Hepatic stellate cell (primary cell): ENCODE data around the gene NUP98.
"Not testable (repeated sequence)": the region's sequence is repeated elsewhere in the genome, so short reads cannot be mapped to it uniquely, and the experiment has no call there.

ENCODE experiments used
- DNase-seq: peaks from one replicate; pipeline ENCODE4 v3.0.0; 2011; ENCODE audit warnings: low spot score

Gene NUP98

DNA sequence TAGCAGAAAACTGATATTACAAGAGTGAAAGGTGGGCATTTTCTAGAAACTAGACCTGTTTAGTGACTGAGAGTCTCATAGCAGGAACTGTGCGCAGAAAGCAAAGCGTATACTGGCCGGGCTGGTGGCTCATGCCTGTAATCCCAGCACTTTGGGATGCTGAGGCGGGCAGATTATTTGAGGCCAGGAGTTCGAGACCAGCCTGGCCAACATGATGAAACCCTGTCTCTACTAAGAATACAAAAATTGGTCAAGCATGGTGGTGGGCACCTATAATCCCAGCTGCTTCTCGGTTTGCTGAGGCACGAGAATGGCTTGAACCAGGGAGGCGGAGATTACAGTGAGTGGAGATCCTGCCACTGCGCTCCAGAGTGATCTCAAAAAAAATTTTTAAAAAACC, 1.8 kb upstream of the NUP98 start:
- no peak for DNase-seq

DNA sequence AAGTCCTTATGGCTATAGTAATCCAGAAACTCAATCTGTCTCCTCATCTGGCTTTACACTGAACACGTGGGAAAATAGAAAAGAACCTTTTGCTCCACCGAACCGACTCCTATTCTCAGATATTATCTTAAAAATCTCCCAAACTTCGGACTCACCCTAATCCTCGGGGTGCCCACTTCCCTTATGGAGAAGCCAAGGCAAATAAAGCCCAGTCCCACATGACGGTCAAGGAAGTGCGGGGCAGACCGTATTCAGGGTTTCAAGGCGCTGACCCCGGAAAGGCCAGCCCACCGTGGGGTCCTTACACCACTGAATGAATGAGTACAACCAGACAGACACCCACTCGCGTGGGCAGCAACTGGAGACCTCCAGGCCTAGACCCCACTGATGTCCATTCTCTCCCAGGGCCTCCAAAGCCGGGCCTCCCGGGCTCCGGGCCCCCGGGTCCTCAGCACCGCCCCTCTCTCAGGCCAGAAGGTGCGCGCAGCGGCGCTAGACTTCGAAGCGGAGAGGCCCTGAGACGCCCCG, 489 bp downstream of the NUP98 start:
- peak; percentile 46 for DNase-seq

DNA sequence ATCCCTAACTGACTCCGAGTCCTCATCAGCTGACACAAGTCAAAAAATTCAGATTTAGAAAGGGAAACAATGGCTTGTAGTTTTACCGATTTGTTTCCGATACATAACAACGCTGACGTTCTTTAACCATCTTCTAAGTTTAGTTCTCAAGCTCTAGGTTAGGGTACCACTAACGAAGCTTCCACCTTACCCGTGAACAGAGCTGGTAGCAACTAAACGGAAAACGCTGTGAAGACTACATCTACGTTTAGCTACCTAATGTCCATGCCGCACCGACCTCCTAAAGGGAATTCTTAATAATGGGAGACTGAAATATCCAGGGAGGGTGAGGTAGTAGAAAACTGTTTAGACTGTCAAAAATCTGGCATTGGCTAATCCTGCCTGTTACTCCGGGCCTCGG, 1.0 kb downstream of the NUP98 start:
- no peak for DNase-seq

DNA sequence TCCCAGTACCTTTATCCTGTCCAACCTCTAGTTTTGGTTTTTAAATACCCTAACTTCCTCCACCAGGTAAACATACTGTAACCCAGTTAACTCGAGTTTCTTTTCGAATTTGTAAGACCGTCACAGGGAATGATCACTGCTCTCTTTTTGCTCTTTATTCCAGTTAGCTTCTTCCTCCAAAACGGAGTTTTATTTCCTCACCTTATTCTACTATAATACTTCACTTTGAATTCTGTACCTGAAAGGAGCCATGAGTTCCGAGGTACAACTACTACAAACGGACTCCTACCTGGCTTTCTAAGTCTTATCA, 1.4 kb downstream of the NUP98 start:
- no peak for DNase-seq

DNA sequence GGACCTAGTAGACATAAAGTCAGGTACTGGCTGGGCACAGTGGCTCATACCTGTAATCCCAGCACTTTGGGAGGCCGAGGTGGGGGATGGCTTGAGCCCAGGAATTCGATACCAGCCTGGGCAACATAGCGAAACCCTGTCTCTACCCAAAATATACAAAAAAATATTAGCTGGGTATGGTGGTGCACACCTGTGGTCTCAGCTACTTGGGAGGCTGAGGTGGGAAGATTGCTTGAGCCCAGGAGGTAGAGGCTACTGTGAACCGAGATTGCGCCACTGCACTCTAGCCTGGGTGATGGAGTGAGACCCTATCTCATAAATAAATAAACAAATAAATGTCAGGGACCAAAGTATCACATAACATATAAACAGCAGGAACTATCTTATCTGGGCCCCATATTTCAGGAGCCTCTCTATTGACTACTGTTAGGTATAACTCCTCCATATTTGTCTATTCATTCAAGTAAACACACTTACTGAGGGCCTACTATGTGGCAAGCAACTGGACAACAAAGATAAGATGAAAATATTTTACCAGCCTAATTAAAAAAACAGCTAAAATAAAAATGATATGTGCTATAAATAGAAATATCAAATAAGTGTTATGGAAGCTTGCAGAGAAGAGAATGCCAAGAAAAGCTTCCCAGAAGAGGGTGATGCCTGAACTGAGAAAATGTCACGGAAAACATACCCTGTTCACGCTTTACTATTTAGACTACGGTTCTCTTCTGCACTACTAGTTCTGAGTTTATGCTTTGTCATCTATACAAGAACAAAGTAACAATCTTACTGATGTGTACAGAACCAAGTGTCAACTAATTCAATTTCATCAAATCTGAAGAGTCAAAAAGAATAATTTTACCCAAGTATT, 2.0 kb downstream of the NUP98 start:
- no peak for DNase-seq

DNA sequence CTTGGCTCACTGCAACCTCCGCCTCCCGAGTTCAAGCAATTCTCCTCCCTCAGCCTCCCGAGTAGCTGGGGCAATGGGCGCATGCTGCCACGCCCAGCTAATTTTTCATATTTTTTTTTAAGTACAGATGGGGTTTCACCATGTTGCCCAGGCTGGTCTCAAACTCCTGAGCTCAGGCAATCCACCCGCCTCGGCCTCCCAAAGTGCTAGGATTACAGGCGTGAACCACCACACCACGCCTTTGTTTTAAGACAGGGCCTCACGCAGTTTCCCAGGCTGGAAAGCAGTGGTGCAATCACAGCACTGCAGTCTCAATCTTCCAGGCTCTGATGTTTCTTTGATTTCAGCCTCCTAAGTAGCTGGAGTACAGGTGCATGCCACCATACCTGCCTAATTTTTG, 3.0 kb downstream of the NUP98 start:
- not testable (repeated sequence) for DNase-seq

DNA sequence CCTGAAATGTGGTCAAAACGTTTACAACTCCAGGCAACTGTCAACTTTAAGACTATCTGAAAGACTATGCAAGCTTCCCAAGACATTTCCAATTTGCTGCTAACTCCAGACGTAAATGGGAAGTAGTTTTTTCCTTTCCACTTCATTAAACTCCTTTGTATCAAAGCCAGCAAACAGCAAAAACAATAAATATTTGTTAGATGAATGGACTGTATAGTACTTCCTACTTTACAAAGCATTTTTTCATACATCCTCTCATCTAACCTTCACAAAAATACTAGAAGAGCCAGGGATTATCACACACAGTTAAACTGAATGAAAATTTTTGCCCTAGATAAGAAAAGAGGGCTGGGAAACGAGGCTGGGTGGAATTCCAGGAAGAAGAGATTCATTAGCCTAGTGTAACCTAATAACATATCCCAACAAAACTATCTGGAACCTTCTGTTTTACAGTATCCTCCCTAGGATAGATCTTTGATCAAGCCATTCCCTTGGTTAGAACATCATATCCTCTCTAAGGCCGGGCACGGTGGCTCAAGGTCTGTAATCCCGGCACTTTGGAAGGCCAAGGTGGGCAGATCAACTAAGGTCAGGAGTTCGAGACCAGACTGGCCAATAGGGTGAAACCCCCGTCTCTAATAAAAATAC, 10.4 kb downstream of the NUP98 start:
- no peak for DNase-seq

DNA sequence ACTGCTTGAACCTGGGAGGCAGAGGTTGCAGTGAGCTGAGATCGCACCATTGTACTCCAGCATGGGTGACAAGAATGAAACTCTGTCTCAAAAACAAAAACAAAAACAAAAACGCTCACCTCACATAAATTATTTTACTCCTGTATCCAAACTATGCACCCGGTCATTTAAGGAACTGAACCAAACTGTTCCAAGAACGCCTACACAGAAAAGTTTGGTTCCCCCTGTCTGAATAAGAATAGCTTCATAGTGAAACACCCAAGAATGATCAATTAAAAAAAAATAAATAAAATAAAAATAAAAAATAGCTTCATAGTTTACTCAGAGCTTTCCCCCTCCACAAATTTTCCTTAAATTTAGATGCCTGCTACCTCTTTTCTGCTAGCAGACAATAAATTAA, 13.7 kb downstream of the NUP98 start:
- DNase-seq = no peak

DNA sequence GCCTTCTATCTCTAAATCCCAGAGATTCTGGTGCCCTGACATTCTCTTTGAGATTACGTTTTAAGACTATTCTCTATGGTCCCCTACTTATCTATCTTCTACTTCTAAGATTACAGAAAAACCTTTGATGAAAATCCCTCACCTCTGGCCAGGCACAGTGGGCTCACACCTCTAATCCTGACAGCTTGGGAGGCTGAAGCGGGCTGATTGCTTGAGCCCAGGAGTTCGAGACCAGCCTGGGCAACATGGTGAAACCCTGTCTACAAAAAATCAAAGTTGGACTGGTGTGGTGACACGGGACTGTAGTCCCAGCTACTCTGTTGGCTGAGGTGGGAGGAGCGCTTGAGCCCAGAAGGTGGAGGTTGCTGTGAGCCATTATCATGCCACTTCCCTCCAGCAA, 14.4 kb downstream of the NUP98 start:
- no peak for DNase-seq

DNA sequence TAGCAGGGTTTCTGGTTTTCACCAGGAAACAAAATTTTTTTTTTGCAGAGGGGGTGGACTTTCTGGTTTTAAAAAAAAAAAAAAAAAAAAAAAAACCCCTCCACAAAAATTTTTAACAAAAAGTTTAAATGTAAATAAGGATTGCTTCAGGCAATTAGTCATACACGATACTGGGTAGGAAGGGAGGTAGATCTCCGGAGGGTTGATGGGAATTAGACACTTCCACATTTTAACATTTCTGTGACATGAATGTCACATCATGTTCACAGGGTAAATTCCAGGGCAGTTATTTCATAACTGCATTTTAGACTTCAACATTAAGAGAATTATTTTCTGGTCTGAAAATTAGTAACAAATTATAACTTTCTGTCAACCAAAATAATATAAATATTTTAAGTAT, 15.9 kb downstream of the NUP98 start:
- peak; percentile 45 for DNase-seq

DNA sequence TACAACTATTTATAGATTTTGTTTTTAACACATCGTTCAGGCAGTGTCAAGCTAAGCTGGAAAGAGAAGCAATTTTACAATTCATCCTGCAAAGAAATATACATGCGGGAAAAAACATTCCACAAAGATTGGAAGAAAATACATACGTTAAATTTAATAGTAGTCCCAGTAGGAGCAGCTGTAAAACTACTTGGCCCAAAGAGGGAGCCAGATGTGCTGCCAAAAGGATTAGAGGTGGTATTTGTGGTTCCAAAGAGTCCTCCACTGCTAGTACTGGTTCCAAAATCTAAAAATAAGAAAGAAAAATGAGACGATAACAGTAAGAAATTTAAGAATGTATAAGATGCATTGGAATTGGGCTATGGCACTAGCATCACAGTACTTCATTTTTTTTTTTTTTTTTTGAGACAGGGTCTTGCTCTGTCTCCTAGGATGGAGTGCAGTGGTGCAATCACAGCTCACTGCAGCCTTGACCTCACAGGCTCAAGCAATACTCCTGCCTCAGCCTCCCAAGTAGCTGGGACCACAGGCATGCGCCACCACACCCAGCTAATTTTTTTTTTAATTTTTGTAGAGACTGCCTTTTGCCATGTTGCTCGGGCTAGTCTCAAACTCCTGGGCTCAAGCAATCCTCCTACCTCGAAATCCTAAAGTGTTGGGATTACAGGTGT, 21.5 kb downstream of the NUP98 start:
- DNase-seq = no peak

DNA sequence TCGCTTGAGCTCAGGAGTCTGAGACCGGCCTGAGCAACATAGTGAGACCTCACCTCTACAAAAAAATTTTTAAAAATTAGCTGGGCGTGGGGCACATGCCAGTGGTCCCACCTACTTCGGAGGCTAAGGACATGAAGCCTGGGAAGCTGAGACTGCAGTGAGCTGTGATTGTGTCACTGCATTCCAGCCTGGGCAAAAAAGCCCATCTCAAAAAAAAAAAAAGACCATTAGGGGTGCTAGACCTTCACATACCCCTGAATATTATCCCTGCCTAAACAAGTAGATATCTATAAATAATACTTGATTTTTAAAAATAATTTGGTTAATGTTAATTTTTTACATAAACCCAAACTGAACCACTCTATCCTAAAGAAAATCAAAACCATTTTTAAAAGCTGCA, 24.2 kb downstream of the NUP98 start:
- no peak for DNase-seq

DNA sequence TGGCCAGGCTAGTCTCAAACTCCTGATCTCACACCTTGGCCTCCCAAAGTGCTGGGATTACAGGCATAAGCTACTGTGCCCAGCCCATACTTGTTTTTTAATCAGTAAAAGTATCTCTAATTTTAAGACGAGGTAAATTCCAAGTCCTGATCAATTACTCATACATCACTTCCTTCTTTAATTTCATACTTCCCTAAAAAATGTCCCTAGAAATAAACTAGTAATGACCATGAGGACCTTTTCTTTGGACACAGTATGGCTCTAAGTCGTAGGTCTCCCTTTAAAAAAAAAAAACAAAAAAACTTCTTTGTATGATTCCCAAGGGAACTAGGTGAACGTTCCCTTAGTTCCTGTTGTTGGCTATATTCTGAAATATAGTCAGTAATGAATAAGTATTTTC, 29.8 kb downstream of the NUP98 start:
- DNase-seq = no peak

DNA sequence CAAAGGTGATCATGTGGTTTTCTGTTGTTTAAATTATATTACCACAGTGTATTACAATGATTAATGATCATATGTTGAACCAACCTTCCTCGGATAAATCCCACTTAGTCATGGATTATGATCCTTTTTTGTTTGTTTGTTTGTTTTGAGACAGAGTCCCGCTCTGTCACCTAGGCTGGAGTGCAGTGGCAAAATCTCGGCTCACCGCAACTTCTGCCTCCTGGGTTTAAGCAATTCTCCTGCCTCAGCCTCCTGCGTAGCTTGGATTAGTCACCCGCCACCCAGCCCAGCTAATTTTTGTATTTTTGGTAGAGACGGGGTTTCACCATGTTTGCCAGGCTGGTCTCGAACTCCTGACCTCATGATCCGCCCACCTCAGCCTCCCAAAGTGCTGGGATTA, 30.5 kb downstream of the NUP98 start:
- DNase-seq = not testable (repeated sequence)

DNA sequence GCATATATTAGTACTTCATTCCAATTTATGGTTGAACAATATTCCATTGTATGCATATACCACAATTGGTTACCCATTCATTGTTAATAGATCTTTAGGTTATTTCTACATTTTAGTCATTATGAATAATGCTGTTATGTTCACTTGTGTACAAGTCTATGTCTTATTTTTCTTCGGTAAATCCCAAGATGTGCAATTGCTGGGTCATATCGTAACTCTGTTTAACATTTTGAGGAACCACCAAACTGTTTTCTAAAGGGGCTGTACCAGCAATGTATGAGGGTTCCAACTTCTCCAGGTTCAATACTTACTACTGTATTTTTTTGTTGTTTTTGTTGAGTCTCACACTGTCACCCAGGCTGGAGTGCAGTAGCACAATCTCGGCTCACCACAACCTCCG, 33.1 kb downstream of the NUP98 start:
- DNase-seq = no peak

DNA sequence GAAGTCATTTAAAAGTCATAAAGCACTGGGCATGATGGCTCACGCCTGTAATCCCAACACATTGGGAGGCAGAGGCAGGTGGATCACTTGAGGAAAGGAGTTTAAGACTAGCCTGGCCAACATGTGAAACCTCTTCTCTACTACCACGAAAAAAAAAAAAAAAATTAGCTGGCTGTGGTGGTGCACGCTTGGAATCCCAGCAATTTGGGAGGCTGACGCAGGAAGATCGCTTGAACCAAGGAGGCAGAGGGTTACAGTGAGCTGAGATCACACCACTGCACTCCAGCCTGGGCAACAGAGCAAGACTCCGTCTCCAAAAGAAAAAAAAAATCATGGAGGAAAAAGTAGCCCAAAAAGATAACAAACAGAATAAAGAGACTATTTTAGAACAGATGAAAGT, 42.2 kb downstream of the NUP98 start:
- DNase-seq = no peak

DNA sequence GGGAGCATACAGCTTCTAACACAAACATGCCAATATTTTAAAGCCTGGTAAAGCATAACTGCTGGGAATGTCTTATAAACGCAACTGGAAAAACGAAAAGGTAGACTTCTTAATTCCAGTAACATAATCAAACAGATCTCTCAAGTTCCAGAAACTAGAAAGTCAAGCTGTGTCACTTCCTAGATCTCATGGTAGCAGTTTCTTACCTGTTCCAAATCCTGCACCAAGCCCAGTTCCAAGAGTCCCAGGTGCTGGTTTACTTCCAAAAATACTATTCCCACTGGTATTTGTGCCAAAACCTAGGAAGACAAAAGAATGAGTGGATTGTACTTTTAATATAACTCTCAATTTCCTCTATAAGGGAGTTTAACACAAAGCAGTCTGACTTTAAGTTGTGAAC, 44.2 kb downstream of the NUP98 start:
- DNase-seq = no peak

DNA sequence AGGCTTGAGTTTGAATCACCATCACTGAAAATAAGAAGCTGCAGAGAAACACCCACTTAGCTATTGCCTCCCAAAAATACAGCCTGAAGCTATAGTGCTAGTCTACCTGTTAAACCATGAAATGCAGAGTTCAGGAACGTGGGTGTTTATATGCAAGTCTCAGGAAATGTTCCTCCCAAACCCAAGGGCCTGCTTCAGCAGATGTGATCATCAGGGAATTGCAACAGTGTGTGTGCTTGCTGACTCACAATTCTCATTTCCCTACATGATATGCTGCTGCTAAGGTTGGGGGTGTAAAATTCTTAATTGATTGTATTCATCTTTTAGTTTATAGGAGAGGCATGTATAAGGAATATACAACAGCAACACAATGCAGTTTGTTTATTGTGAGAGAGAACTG, 49.6 kb downstream of the NUP98 start:
- peak; percentile 45 for DNase-seq

DNA sequence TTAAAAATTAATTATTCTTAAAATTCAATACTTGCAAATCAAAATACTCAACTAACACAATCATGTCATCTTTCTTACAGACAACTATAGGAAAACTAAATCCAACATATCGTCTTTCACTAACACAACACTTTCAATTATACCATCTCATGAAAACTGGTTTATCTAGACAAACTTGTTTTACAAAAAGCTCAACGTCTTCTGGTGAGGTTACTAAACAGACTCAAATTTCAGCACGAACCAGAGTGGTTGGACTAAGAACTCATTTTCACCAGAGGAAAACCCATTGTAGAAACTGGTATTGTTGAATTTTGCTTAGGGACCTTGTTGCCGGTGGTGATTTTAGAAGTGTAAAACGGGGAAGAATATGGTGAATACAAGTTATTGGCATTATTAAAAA, 52.2 kb downstream of the NUP98 start:
- no peak for DNase-seq

DNA sequence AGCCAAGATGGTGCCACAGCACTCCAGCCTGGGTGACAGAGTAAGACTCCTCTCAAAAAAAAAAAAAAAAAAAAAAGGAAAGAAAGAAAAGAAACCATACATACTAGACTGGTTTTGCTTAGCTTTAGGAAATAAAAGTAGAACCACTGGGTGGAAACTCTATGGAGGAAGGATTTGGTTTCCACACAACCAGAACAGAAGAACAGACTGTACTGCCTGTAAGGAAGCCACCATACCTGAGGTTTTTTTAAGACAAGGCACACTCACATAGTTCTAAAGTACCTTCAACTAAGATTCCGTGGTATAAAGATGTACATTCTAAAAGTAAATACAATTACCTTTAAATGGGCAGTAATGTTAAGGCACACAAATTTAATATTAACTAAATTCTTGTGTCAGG, 58.6 kb downstream of the NUP98 start:
- no peak for DNase-seq

DNA sequence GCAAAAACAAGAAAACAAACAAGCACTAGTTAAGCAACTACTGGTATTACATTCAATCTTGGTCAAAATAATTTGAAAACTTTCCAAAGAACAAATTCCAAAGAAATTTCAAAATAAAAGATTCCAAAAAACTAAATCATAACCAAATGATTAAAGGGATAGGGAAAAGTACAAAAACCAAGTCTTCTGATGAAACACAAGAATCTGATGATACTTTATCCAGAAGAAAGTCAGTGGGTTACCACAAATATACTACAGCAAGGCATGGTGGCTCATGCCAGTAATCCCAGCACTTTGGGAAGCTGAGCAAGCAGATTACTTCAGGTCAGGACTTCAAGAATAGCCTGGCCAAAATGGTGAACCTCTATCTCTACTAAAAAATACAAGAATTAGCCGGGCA, 59.1 kb downstream of the NUP98 start:
- no peak for DNase-seq

DNA sequence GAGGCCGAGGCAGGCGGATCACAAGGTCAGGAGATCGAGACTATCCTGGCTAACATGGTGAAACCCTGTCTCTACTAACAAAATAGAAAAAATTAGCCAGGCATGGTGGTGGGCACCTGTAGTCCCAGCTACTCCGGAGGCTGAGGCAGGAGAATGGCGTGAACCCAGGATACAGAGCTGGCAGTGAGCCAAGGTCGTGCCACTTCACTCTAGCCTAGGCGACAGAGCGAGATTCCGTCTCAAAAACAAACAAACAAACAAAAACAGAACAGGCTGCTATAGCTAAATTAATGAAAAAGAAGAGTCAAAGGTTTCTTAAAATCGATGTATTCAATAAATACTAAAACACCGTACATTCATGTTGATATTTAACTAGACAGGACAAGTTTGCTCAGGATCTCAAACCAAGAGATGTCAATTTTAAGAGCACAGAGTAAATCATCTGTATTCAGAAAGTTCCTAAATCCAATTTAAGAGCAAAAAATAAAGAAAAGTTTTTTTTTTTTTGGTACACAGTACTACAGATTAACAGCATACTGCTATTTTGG, 59.9 kb downstream of the NUP98 start:
- no peak for DNase-seq

DNA sequence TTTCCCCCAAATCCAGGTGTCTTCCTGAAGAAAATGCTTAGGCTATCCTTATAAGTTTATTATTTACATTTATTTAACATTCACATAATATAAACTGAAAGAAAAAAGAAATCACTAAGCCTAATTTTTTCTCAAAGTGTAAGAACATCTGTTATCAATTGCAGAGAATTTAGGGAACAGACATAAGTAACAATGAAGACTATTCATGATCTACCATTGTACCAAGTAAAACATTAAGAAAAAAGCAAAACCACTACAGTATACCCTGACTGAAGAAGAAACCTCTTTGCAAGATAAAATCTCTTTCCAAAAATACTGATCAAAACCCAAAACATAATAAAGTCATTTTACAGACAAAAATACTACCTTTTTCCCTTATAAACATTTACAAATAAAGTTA, 60.5 kb downstream of the NUP98 start:
- DNase-seq = no peak
